Spleen (tissue), 11 donors: ENCODE measurements around the gene SRCIN1. TPM values are rescaled to one million over a fixed set of nuclear protein-coding genes. Genes with fewer than 3 reads are reported as not detected.
"Not testable (repeated sequence)": the region's sequence is repeated elsewhere in the genome, so short reads cannot be mapped to it uniquely, and the experiment has no call there.

Experiments
- DNase-seq: peaks from one replicate; pipeline ENCODE4 v3.0.0-alpha.2; 2020
- H3K27ac ChIP-seq, 8 donors: fragments of 200-600 bp; sonication (generic) in 7 of 8; 1 replicate in 4 of 8; 2 replicates in 4 of 8; pipeline versions ENCODE4 v1.5.0 to v1.8.0; 2016 to 2021; ENCODE audit warnings: inconsistent platforms in 4 of 8, mild to moderate bottlenecking in 4 of 8, moderate library complexity in 1 of 8
- H3K27me3 ChIP-seq, 7 donors: fragments of 200-600 bp; sonication (generic) in 6 of 7; replicated peaks in 1 of 7; 1 replicate in 4 of 7; 2 replicates in 3 of 7; pipeline versions ENCODE4 v1.5.0 to v1.8.0; 2016 to 2021; ENCODE audit warnings: inconsistent platforms in 3 of 7, mild to moderate bottlenecking in 1 of 7
- H3K36me3 ChIP-seq, 6 donors: fragments of 200-600 bp; sonication (generic) in 5 of 6; 1 replicate in 4 of 6; 2 replicates in 2 of 6; pipeline versions ENCODE4 v1.5.0 to v1.8.0; 2016 to 2021; ENCODE audit warnings: inconsistent platforms in 2 of 6
- H3K4me1 ChIP-seq, 6 donors: fragments of 200-600 bp; sonication (generic) in 5 of 6; 1 replicate in 3 of 6; 2 replicates in 3 of 6; pipeline versions ENCODE4 v1.5.0 to v1.8.0; 2016 to 2021; ENCODE audit warnings: inconsistent platforms in 3 of 6
- H3K4me3 ChIP-seq, 8 donors: fragments of 200-600 bp; sonication (generic) in 7 of 8; 1 replicate in 4 of 8; 2 replicates in 4 of 8; pipeline versions ENCODE4 v1.5.0 to v1.8.0; 2016 to 2021; ENCODE audit warnings: inconsistent platforms in 4 of 8, mild to moderate bottlenecking in 4 of 8, moderate library complexity in 2 of 8
- H3K9me3 ChIP-seq, 8 donors: fragments of 200-600 bp; sonication (generic) in 7 of 8; 1 replicate in 4 of 8; 2 replicates in 4 of 8; pipeline versions ENCODE4 v1.5.0 to v1.8.0; 2016 to 2021; ENCODE audit warnings: inconsistent platforms in 4 of 8
- POLR2AphosphoS5 ChIP-seq, 3 donors: sonication (generic); formaldehyde crosslinking; IDR thresholded peaks; one replicate each; pipeline ENCODE4 v1.5.1; 2017; ENCODE audit warnings: antibody characterized with exemption in 3 of 3
- WGBS, 5 donors: extraction: QIAGEN DNeasy Blood & Tissue Kit in 3 of 5; methylation state at CpG; one replicate each; pipeline versions ENCODE4 v1.1.5 to v1.1.7; 2013 to 2018; 5-methylcytosine and 5-hydroxymethylcytosine counted together
- intact Hi-C: fragments of 100-400 bp; cut with DNase I; formaldehyde crosslinking; loops from one replicate; pipeline ENCODE4 v1.15.0; 2023; ENCODE audit warnings: low total_unique reads
- polyA plus RNA-seq, 3 donors: library from polyadenylated mRNA; stranded (reverse); fragments of 200-250 nt; gene quantifications; one replicate each; pipeline ENCODE4 v1.2.1, GENCODE V29; 2013
- total RNA-seq, 7 donors: library from RNA; depleted of rRNA in 3 of 7; stranded (reverse); fragments of >200 nt in 3 of 7; fragmentation: NEBNext Ultra II Directional in 4 of 7; extraction: Animal tissue kit (Norgen Biotek cat#: 25700) in 4 of 7; gene quantifications; one replicate each; pipeline versions ENCODE4 v1.1.0 to v1.2.1, GENCODE V29; 2016 to 2021
- TF ChIP-seq, protein P1 (sequence below), 11 experiments: fragments of 200-600 bp in 7 of 11; fragments of 450-650 bp in 4 of 11; sonication (generic) in 4 of 11; IDR thresholded peaks in 8 of 11; conservative IDR thresholded peaks in 3 of 11; 1 replicate in 7 of 11; 2 replicates in 4 of 11; pipeline versions ENCODE4 v1.4.0 to v1.8.0; 2016 to 2021; ENCODE audit warnings: antibody characterized with exemption in 11 of 11, inconsistent platforms in 4 of 11, mild to moderate bottlenecking in 1 of 11
- donor health status: healthy with polysubstance abuse.
- donor health status: DM: no; HTN: no; CAD: no; lungs with moderate emphysema.
- donor health status: DM: no; HTN: no; CAD: no.
- donor health status: Bipolar disorder and iron deficiency.
- donor health status: healthy.
- donor health status: DM: no; HTN: no; CAD: no.
- donor health status: DM: yes; HTN: yes; CAD: no.

Gene SRCIN1
- total and polyA plus RNA-seq, 10 donors = 0.32 to 3.5 (median 1.5) TPM

DNA sequence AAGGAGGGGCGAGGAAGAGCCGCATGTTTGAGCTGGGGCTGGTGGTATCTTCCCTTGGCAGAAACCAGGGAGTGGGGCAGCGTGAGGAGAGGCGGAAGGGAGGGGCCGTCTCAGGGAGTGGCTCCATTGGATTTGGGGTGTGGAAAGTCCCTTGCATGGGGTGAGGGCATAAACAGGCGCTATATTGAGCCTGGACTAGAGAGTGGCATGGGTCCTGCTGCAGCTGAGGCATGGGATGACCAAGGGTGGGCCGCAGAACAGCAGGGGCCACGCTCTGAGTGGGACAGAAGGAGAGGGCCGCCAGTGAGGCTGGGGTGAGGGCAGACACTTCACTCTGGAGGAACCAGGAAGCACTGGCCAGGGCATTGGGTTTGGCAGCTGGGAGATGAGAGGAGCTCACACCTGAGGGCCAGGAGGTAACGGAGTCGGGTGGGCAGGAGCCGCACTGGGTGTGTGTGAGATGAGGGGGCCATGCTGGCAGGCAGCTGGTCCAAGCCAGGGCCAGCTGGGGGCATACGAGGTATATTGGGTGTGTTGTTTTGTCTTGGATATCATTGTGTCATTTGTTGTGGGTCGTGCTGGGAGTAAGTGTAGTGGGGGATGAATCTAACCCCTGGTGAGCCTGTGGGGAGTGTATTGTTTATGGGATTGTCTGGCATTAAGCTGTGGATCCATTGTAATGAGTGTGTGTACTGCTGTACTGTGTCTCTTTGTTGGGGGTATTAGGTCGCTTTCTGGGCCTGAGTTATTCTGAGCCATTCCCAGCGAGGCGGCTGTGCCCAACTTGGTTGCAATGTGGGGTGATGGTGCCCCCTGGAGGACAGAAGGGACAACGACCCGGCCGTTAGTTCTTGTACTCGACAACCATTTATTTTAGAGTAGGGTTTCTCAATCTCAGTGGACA, 121.3 kb downstream of the SRCIN1 start:
- H3K4me1 ChIP-seq = peaks cover 0 to 31% (median 16%) of the 10 kb centered on the region in 6 donors
- H3K4me3 ChIP-seq, H3K27me3 ChIP-seq, H3K9me3 ChIP-seq: not testable (repeated sequence)
- 44 to 53% (median 50%) methylated on average over 20 to 21 of the region's 21 CpGs for WGBS, 5 donors
- H3K36me3 ChIP-seq = peaks cover 0 to 74% (median 2%) of the 10 kb centered on the region in 6 donors
- DNase-seq = peak; percentile 83
- intact Hi-C loops = loop anchor here (10.0 kb wide), 1 partner anchor 60 kb away; the partner anchor contains the start of gene ARHGAP23
- peak in 1 of 3 donors; percentile 35 for TF ChIP-seq POLR2AphosphoS5 (IDR thresholded peaks at IDR 0.05)
- TF ChIP-seq, protein P1, sequence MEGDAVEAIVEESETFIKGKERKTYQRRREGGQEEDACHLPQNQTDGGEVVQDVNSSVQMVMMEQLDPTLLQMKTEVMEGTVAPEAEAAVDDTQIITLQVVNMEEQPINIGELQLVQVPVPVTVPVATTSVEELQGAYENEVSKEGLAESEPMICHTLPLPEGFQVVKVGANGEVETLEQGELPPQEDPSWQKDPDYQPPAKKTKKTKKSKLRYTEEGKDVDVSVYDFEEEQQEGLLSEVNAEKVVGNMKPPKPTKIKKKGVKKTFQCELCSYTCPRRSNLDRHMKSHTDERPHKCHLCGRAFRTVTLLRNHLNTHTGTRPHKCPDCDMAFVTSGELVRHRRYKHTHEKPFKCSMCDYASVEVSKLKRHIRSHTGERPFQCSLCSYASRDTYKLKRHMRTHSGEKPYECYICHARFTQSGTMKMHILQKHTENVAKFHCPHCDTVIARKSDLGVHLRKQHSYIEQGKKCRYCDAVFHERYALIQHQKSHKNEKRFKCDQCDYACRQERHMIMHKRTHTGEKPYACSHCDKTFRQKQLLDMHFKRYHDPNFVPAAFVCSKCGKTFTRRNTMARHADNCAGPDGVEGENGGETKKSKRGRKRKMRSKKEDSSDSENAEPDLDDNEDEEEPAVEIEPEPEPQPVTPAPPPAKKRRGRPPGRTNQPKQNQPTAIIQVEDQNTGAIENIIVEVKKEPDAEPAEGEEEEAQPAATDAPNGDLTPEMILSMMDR (IDR thresholded peaks at IDR 0.05 in 8 of 11, conservative IDR thresholded peaks at IDR 0.05 in 3 of 11) = peak; percentile 41 to 85 (median 74)
- H3K27ac ChIP-seq = peak overlapping the region in 5 of 8 donors; percentile 39 to 70 (median 58)

DNA sequence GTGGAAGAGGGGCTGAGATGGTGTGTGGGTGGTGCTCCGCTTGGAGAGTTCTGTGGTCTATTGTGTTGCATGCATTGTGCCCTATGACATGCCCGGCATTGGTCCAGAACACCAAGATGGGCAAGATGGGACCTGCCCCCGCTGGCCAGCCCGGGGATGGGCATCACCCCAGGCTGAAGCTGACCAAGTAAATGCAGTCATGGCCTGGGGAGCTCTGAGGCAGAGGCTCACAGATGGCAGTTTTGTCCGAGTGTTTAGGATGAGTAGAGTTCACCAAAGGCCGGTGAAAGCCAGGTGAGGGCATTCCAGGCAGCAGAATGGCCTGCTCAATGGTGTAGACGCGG, 123.1 kb downstream of the SRCIN1 start:
- H3K36me3 ChIP-seq = peaks cover 0 to 75% (median 2%) of the 10 kb centered on the region in 6 donors

DNA sequence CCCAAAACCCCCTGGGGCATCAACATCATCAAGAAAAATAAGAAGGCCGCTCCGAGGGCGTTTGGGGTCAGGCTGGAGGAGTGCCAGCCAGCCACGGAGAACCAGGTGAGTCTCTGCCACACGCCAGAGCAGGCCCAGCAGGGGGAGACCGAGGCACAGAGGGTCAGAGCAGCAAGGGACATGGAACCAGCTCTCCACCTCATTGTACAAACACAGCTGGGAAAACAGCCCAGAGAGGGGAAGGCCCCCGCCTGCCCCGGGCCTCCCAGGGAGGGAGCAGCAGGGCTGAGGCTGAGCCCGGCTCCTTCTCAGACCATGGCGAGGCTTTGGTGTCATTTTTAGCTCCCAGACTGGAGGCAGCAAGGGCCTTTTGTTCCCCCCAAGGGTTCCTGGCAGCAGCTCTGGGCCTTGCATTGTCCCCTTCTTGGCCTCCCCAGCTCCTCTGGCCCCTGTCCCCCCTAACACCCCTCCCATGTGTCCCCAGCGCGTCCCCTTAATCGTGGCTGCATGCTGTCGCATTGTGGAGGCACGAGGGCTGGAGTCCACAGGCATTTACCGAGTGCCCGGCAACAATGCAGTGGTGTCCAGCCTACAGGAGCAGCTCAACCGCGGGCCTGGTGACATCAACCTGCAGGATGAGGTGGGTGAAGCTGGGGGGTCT, 123.6 kb downstream of the SRCIN1 start:
- peaks cover 0 to 75% (median 2%) of the 10 kb centered on the region in 6 donors for H3K36me3 ChIP-seq
- not testable (repeated sequence) for H3K27ac ChIP-seq, H3K27me3 ChIP-seq, H3K4me3 ChIP-seq, H3K9me3 ChIP-seq, DNase-seq
- H3K4me1 ChIP-seq = peaks cover 0 to 31% (median 16%) of the 10 kb centered on the region in 6 donors
- 80 to 91% (median 87%) methylated on average over 10 to 19 of the region's 19 CpGs for WGBS, 5 donors
- intact Hi-C loops = loop anchor here (10.0 kb wide), 1 partner anchor 57 kb away; the partner anchor contains the start of gene ARHGAP23

More for the DNA sequence above, 123.1 kb downstream of the SRCIN1 start:
- H3K4me1 ChIP-seq = peaks cover 0 to 31% (median 16%) of the 10 kb centered on the region in 6 donors
- WGBS, 5 donors = 83 to 91% (median 89%) methylated on average over 4 to 8 of the region's 8 CpGs
- H3K27me3 ChIP-seq, H3K27ac ChIP-seq, H3K4me3 ChIP-seq, H3K9me3 ChIP-seq, DNase-seq: not testable (repeated sequence)
- intact Hi-C loops = loop anchor here (10.0 kb wide), 1 partner anchor 58 kb away; the partner anchor contains the start of gene ARHGAP23

Other genes with a start within 250 kb of the SRCIN1 start
- gene ARHGAP23, start 177.5 kb downstream of the SRCIN1 start, total RNA-seq = 100 to 1,000 TPM in 4 of 7 donors, 10 to 100 TPM in 3; 60.5 to 250 (median 109) TPM
- gene ARHGAP23, start 177.5 kb downstream of the SRCIN1 start, polyA plus RNA-seq = 10 to 100 TPM in 1 of 3 donors, 1 to 10 TPM in 2; 7.5 to 35.4 (median 9.0) TPM
- 1 to 10 TPM in 6 of 7 donors, under 1 TPM in 1; 0.51 to 6.4 (median 2.2) TPM for gene EPOP, start 69.0 kb upstream of the SRCIN1 start, total RNA-seq
- gene EPOP, start 69.0 kb upstream of the SRCIN1 start, polyA plus RNA-seq = 1 to 10 TPM; 1.5 to 3.5 (median 3.1) TPM
- 100 to 1,000 TPM; 112 to 244 (median 183) TPM for gene MLLT6, start 99.3 kb upstream of the SRCIN1 start, total RNA-seq
- gene MLLT6, start 99.3 kb upstream of the SRCIN1 start, polyA plus RNA-seq = 100 to 1,000 TPM in 1 of 3 donors, 10 to 100 TPM in 2; 27.3 to 124 (median 35.5) TPM
- 10 to 100 TPM in 4 of 7 donors, 1 to 10 TPM in 3; 4.9 to 22.2 (median 11.5) TPM for gene CISD3, start 124.4 kb upstream of the SRCIN1 start, total RNA-seq
- 10 to 100 TPM; 11.2 to 27.5 (median 24.0) TPM for gene CISD3, start 124.4 kb upstream of the SRCIN1 start, polyA plus RNA-seq
- 10 to 100 TPM; 13.1 to 57.6 (median 25.7) TPM for gene PCGF2, start 142.4 kb upstream of the SRCIN1 start, total RNA-seq
- 10 to 100 TPM; 13.7 to 28.5 (median 25.7) TPM for gene PCGF2, start 142.4 kb upstream of the SRCIN1 start, polyA plus RNA-seq
- gene PSMB3, start 146.8 kb upstream of the SRCIN1 start, total RNA-seq = 100 to 1,000 TPM; 119 to 182 (median 162) TPM
- 100 to 1,000 TPM; 199 to 235 (median 214) TPM for gene PSMB3, start 146.8 kb upstream of the SRCIN1 start, polyA plus RNA-seq
- gene PIP4K2B, start 193.6 kb upstream of the SRCIN1 start, total RNA-seq = 10 to 100 TPM; 30.9 to 48.4 (median 42.9) TPM
- 10 to 100 TPM; 11.4 to 21.3 (median 12.2) TPM for gene PIP4K2B, start 193.6 kb upstream of the SRCIN1 start, polyA plus RNA-seq
- gene CWC25, start 219.4 kb upstream of the SRCIN1 start, total RNA-seq = 10 to 100 TPM; 23.6 to 32.8 (median 28.3) TPM
- gene CWC25, start 219.4 kb upstream of the SRCIN1 start, polyA plus RNA-seq = 10 to 100 TPM; 14.7 to 26.7 (median 25.1) TPM
- 1,000 to 10,000 TPM; 1,006 to 1,826 (median 1,444) TPM for gene RPL23, start 247.8 kb upstream of the SRCIN1 start, total RNA-seq
- gene RPL23, start 247.8 kb upstream of the SRCIN1 start, polyA plus RNA-seq = 1,000 to 10,000 TPM; 5,045 to 6,883 (median 6,622) TPM